Fibroblast of mammary gland (primary cell): ENCODE data around the gene ADCY2.

Experiments used
- DNase-seq: peaks from one replicate; pipeline ENCODE4 v3.0.0-alpha.2; 2010; ENCODE audit warnings: low read depth
- H3K4me3 ChIP-seq: 2 replicates; pipeline ENCODE4 v1.5.1; 2011; ENCODE audit warnings: low read depth, mild to moderate bottlenecking, low read length, moderate library complexity; ENCODE audit not compliant: control insufficient read depth
- CTCF ChIP-seq: conservative IDR thresholded peaks from 2 replicates; pipeline ENCODE4 v1.5.1; 2011; ENCODE audit warnings: low read depth, low read length, inconsistent platforms; ENCODE audit not compliant: control insufficient read depth, insufficient read depth

The ADCY2 gene

GRCh38 chr5:7410936-7411511 lies 15.1 kb downstream of the ADCY2 start:
- no peak for DNase-seq
- TF ChIP-seq CTCF, result no peak
- no peak overlapping the region for H3K4me3 ChIP-seq

- H3K4me3 ChIP-seq, result no peak overlapping the region
- TF ChIP-seq CTCF, result no peak
- no peak for DNase-seq
Measured at GRCh38 chr5:7412409-7412808, 16.5 kb downstream of the ADCY2 start.

- TF ChIP-seq CTCF, result no peak
- no peak for DNase-seq
- H3K4me3 ChIP-seq, result no peak overlapping the region
Measured at GRCh38 chr5:7415123-7415522, 19.2 kb downstream of the ADCY2 start.

- H3K4me3 ChIP-seq, result no peak overlapping the region
- TF ChIP-seq CTCF, result no peak
- DNase-seq, result no peak
Measured at GRCh38 chr5:7415587-7416535, 19.9 kb downstream of the ADCY2 start.

GRCh38 chr5:7418276-7418675 lies 22.3 kb downstream of the ADCY2 start:
- H3K4me3 ChIP-seq, result no peak overlapping the region
- DNase-seq, result no peak
- TF ChIP-seq CTCF, result no peak

GRCh38 chr5:7419367-7419766 lies 23.4 kb downstream of the ADCY2 start:
- TF ChIP-seq CTCF, result no peak
- DNase-seq, result no peak
- H3K4me3 ChIP-seq, result no peak overlapping the region
